Right ventricle myocardium inferior (tissue), 1 donor: Measurements from ENCODE around the gene RERE. TPM values are rescaled to one million over a fixed set of nuclear protein-coding genes. Genes with fewer than 3 reads are reported as not detected.

Experiments used
- ATAC-seq: fragments of 200-7000 bp; cut with Tn5 transposase; one replicate; pipeline ENCODE4 v1.9.1; 2020; ENCODE audit warnings: mild to moderate bottlenecking, moderate library complexity
- DNase-seq: peaks from one replicate; pipeline ENCODE4 v3.0.0; 2021; ENCODE audit errors: missing footprints
- intact Hi-C: fragments of 100-400 bp; cut with DNase I; formaldehyde crosslinking; loops from one replicate; pipeline ENCODE4 v1.11.0; 2022
- total RNA-seq: library from RNA; stranded (reverse); fragmentation: NEBNext Ultra II Directional; extraction: Animal tissue kit (Norgen Biotek cat#: 25700); gene quantifications from one replicate; pipeline ENCODE4 v1.2.1, GENCODE V29; 2021
- donor health status: DM: no; HTN: yes; CAD: no; lungs with severe emphysema.

The RERE gene
- total RNA-seq, 1 donor from 2014 or later, result 133 TPM

- ATAC-seq (no peak), DNase-seq (no peak)
- intact Hi-C loops, result no loop called here
Observed at GRCh38 chr1:8361198-8361849, 456.1 kb downstream of the RERE start.

- intact Hi-C loops, result no loop called here
- DNase-seq, result no peak
- ATAC-seq, result no peak
Observed at GRCh38 chr1:8360493-8361197, 456.8 kb downstream of the RERE start.

GRCh38 chr1:8359617-8360481 is 457.6 kb downstream of the RERE start:
- DNase-seq (no peak), ATAC-seq (no peak)
- intact Hi-C loops, result no loop called here

GRCh38 chr1:8358897-8359616 is 458.4 kb downstream of the RERE start:
- no peak for DNase-seq
- intact Hi-C loops, result no loop called here
- no peak for ATAC-seq

GRCh38 chr1:8358241-8358896 is 459.1 kb downstream of the RERE start:
- intact Hi-C loops, result no loop called here
- ATAC-seq, result no peak
- no peak for DNase-seq

- ATAC-seq (peak; percentile 15), DNase-seq (no peak)
- intact Hi-C loops, result no loop called here
Observed at GRCh38 chr1:8357329-8358101, 459.9 kb downstream of the RERE start.

GRCh38 chr1:8356256-8357209 is 460.9 kb downstream of the RERE start:
- ATAC-seq, result peak; percentile 13
- DNase-seq, result no peak
- intact Hi-C loops, result no loop called here

- intact Hi-C loops, result no loop called here
Observed at GRCh38 chr1:8355439-8356255, 461.8 kb downstream of the RERE start.

GRCh38 chr1:8354038-8354437 is 463.4 kb downstream of the RERE start:
- DNase-seq (no peak), ATAC-seq (no peak)
- intact Hi-C loops, result no loop called here

More at GRCh38 chr1:8355439-8356255, 461.8 kb downstream of the RERE start:
- peak; percentile 60 for ATAC-seq
- DNase-seq, result no peak

GRCh38 chr1:8352886-8353785 is 464.3 kb downstream of the RERE start:
- intact Hi-C loops, result no loop called here
- no peak for ATAC-seq
- no peak for DNase-seq

GRCh38 chr1:8352471-8352845 is 465.0 kb downstream of the RERE start:
- DNase-seq (no peak), ATAC-seq (no peak)
- intact Hi-C loops, result no loop called here

- intact Hi-C loops, result no loop called here
- DNase-seq (peak; percentile 71), ATAC-seq (peak; percentile 6)
Observed at GRCh38 chr1:8351693-8352470, 465.6 kb downstream of the RERE start.

GRCh38 chr1:8350914-8351684 is 466.3 kb downstream of the RERE start:
- DNase-seq, result peak; percentile 66
- intact Hi-C loops, result no loop called here
- no peak for ATAC-seq
